DMS 273 treated with DMSO at 0.1 percent for 48 hours (cell line): Measurements from ENCODE around the gene OOEP.
"Not testable (repeated sequence)": the region's sequence is repeated elsewhere in the genome, so short reads cannot be mapped to it uniquely, and the experiment has no call there.

Experiments used
- DNase-seq: peaks from one replicate; lab custom pipeline; 2025; lab: John Stamatoyannopoulos, UW

Gene OOEP

GRCh38 chr6:73369563-73369962 is at the start of gene OOEP:
Gene OOEP (minus strand): TSS chr6:73369897. CDS start chr6:73369792, 105 bp downstream.
- no peak for DNase-seq

- no peak for DNase-seq
Measured at GRCh38 chr6:73418081-73418741, 48.5 kb upstream of the OOEP start.

- no peak for DNase-seq
Measured at GRCh38 chr6:73413102-73413501, 43.4 kb upstream of the OOEP start.

GRCh38 chr6:73409395-73409794 is 39.7 kb upstream of the OOEP start:
- DNase-seq: no peak

- DNase-seq: no peak
Measured at GRCh38 chr6:73400656-73401055, 31.0 kb upstream of the OOEP start.

- no peak for DNase-seq
Measured at GRCh38 chr6:73395875-73396274, 26.2 kb upstream of the OOEP start.

GRCh38 chr6:73394577-73395354 is 25.1 kb upstream of the OOEP start, which contains the start of gene DDX43:
Gene DDX43 (plus strand): TSS chr6:73394828. CDS start chr6:73394906, 78 bp downstream.
- no peak for DNase-seq

GRCh38 chr6:73393278-73393677 is 23.6 kb upstream of the OOEP start:
- no peak for DNase-seq

- DNase-seq: not testable (repeated sequence)
Measured at GRCh38 chr6:73392188-73392587, 22.5 kb upstream of the OOEP start.

- no peak for DNase-seq
Measured at GRCh38 chr6:73391675-73392074, 22.0 kb upstream of the OOEP start.

- DNase-seq: no peak
Measured at GRCh38 chr6:73389854-73390253, 20.2 kb upstream of the OOEP start.

GRCh38 chr6:73388800-73389512 is 19.3 kb upstream of the OOEP start:
- peak; percentile 13 for DNase-seq

- DNase-seq: no peak
Measured at GRCh38 chr6:73388433-73388799, 18.7 kb upstream of the OOEP start.

GRCh38 chr6:73382462-73383113 is 12.9 kb upstream of the OOEP start:
- DNase-seq: no peak

GRCh38 chr6:73381531-73381930 is 11.8 kb upstream of the OOEP start:
- DNase-seq: not testable (repeated sequence)

- DNase-seq: no peak
Measured at GRCh38 chr6:73377225-73377624, 7.5 kb upstream of the OOEP start.

- DNase-seq: no peak
Measured at GRCh38 chr6:73375216-73375615, 5.5 kb upstream of the OOEP start.

GRCh38 chr6:73372516-73372915 is 2.8 kb upstream of the OOEP start:
- no peak for DNase-seq

- no peak for DNase-seq
Measured at GRCh38 chr6:73371984-73372383, 2.3 kb upstream of the OOEP start.

- no peak for DNase-seq
Measured at GRCh38 chr6:73369157-73369556, 540 bp downstream of the OOEP start.

GRCh38 chr6:73368675-73369074 is 1.0 kb downstream of the OOEP start:
- DNase-seq: no peak

GRCh38 chr6:73367761-73368355 is 1.8 kb downstream of the OOEP start:
- no peak for DNase-seq
